ENCODE data around the gene PTMS.

Gene PTMS

DNA sequence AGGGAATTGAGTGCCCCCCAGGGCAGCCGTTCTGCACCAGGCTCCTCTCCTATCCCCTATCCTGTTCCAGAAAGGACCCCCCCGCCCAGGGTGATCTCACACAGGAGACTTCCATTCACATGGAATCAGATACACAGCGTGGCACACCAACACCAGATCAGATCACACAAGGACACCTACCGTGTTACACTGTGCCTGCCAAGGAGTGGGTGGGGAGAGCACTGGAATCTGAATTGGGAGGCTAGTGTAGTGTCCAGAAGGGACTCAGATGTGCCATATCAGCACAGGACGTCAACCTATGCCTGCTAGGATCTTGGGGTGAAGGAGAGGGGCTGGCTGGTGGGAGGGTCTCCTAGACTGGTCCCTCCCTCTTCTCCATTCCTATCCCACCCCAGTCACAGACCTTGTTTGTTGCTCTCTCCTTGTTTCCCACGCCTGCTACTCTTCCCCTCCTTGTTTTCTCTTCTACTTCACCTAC lies 2.3 kb downstream of the PTMS start:
- peaks cover 17% of the 10 kb centered on the region for H3K4me1 ChIP-seq (ENCODE audit: control insufficient read depth, low read depth, low read length)
- peak overlapping the region; percentile 99 for H3K9ac ChIP-seq (ENCODE audit: low read length)
- H4K5ac ChIP-seq (ENCODE audit: low read length) = no peak overlapping the region
- peak overlapping the region; percentile 97 for H3K4me3 ChIP-seq (ENCODE audit: low read length)
- H3K4ac ChIP-seq (ENCODE audit: low read depth, low read length) = no peak overlapping the region
- WGBS (ENCODE audit: extremely low coverage, insufficient coverage, low lambda C conversion rate) = no CpG with 5 or more reads among the region's 6 CpGs
- no peak overlapping the region for H2BK5ac ChIP-seq (ENCODE audit: low read length)
- peaks cover 11% of the 10 kb centered on the region for H3K79me1 ChIP-seq (ENCODE audit: low read length)
- peak overlapping the region; percentile 15 for H3K27ac ChIP-seq (ENCODE audit: low read depth, low read length)
- H3K23ac ChIP-seq (ENCODE audit: low read length) = no peak overlapping the region
- no peak for DNase-seq
- peak overlapping the region; percentile 99 for H3K56ac ChIP-seq (ENCODE audit: low read length)
- no peak overlapping the region for H2BK120ac ChIP-seq (ENCODE audit: low read depth, low read length)
- peaks cover 19% of the 10 kb centered on the region for H3K79me2 ChIP-seq (ENCODE audit: control insufficient read depth, insufficient read depth, low read length)
- H2AK5ac ChIP-seq (ENCODE audit: low read length) = peak overlapping the region; percentile 79
- no peak overlapping the region for H3K18ac ChIP-seq (ENCODE audit: low read length)
- H4K8ac ChIP-seq (ENCODE audit: low read depth, low read length) = no peak overlapping the region
- H3K36me3 ChIP-seq (ENCODE audit: control insufficient read depth, insufficient read depth, low read length) = peaks cover 5% of the 10 kb centered on the region
- H2BK15ac ChIP-seq (replicated peaks; ENCODE audit: low read depth) = no peak overlapping the region
- H3K27me3 ChIP-seq (ENCODE audit: insufficient read depth, low read length, poor library complexity) = peaks cover 4% of the 10 kb centered on the region
- peak overlapping the region; percentile 99 for H3K4me2 ChIP-seq (ENCODE audit: low read length)

DNA sequence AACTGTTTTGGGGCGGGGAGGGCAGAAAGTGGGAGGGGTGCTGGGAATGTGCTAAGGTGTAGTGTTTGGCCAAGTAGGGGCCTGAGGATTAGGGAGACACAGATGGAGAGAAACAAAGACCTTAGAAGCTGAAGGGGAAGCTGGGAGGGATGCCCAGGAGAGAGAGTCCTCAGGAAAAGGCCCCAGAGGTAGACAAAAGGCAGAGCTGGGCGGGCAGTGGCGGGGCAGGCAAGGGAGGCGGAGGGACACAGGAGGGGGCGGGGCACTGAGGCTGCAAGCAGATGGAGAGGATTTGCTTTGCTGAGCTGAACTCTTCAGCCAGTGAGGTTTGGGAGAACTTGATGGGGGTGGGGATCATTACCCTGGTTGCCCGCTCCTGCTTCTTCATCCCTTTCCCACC lies 2.8 kb downstream of the PTMS start:
- no CpG with 5 or more reads among the region's 6 CpGs for WGBS (ENCODE audit: extremely low coverage, insufficient coverage, low lambda C conversion rate)
- no peak overlapping the region for H3K4me3 ChIP-seq (ENCODE audit: low read length)

GRCh38 chr12:6769666-6770065 lies 3.5 kb downstream of the PTMS start:
- H3K27me3 ChIP-seq (ENCODE audit: insufficient read depth, low read length, poor library complexity) = peaks cover 4% of the 10 kb centered on the region
- H3K79me2 ChIP-seq (ENCODE audit: control insufficient read depth, insufficient read depth, low read length) = peaks cover 19% of the 10 kb centered on the region
- no peak overlapping the region for H4K8ac ChIP-seq (ENCODE audit: low read depth, low read length)
- H3K27ac ChIP-seq (ENCODE audit: low read depth, low read length) = no peak overlapping the region
- H3K56ac ChIP-seq (ENCODE audit: low read length) = peak overlapping the region; percentile 54
- H2AK5ac ChIP-seq (ENCODE audit: low read length) = no peak overlapping the region
- H3K79me1 ChIP-seq (ENCODE audit: low read length) = peaks cover 11% of the 10 kb centered on the region
- H3K4me3 ChIP-seq (ENCODE audit: low read length) = no peak overlapping the region
- peaks cover 5% of the 10 kb centered on the region for H3K36me3 ChIP-seq (ENCODE audit: control insufficient read depth, insufficient read depth, low read length)
- no peak overlapping the region for H4K5ac ChIP-seq (ENCODE audit: low read length)
- H3K23ac ChIP-seq (ENCODE audit: low read length) = no peak overlapping the region
- no peak overlapping the region for H2BK5ac ChIP-seq (ENCODE audit: low read length)
- H3K4me2 ChIP-seq (ENCODE audit: low read length) = no peak overlapping the region
- peak overlapping the region; percentile 13 for H3K9ac ChIP-seq (ENCODE audit: low read length)
- no peak overlapping the region for H2BK15ac ChIP-seq (replicated peaks; ENCODE audit: low read depth)
- WGBS (ENCODE audit: extremely low coverage, insufficient coverage, low lambda C conversion rate) = no CpG with 5 or more reads among the region's 4 CpGs
- H3K4ac ChIP-seq (ENCODE audit: low read depth, low read length) = no peak overlapping the region
- H2BK120ac ChIP-seq (ENCODE audit: low read depth, low read length) = no peak overlapping the region
- peaks cover 13% of the 10 kb centered on the region for H3K4me1 ChIP-seq (ENCODE audit: control insufficient read depth, low read depth, low read length)
- H3K18ac ChIP-seq (ENCODE audit: low read length) = no peak overlapping the region
- DNase-seq = no peak

More for the DNA sequence above, 2.8 kb downstream of the PTMS start:
- peaks cover 5% of the 10 kb centered on the region for H3K36me3 ChIP-seq (ENCODE audit: control insufficient read depth, insufficient read depth, low read length)
- no peak overlapping the region for H2AK5ac ChIP-seq (ENCODE audit: low read length)
- peaks cover 19% of the 10 kb centered on the region for H3K79me2 ChIP-seq (ENCODE audit: control insufficient read depth, insufficient read depth, low read length)
- peaks cover 11% of the 10 kb centered on the region for H3K79me1 ChIP-seq (ENCODE audit: low read length)
- H3K27ac ChIP-seq (ENCODE audit: low read depth, low read length) = peak overlapping the region; percentile 10
- H3K4ac ChIP-seq (ENCODE audit: low read depth, low read length) = no peak overlapping the region
- peaks cover 13% of the 10 kb centered on the region for H3K4me1 ChIP-seq (ENCODE audit: control insufficient read depth, low read depth, low read length)
- peak overlapping the region; percentile 99 for H3K56ac ChIP-seq (ENCODE audit: low read length)
- H3K4me2 ChIP-seq (ENCODE audit: low read length) = peak overlapping the region; percentile 99
- H3K23ac ChIP-seq (ENCODE audit: low read length) = no peak overlapping the region
- H2BK5ac ChIP-seq (ENCODE audit: low read length) = no peak overlapping the region
- H3K18ac ChIP-seq (ENCODE audit: low read length) = no peak overlapping the region
- no peak overlapping the region for H4K5ac ChIP-seq (ENCODE audit: low read length)
- H3K27me3 ChIP-seq (ENCODE audit: insufficient read depth, low read length, poor library complexity) = peaks cover 4% of the 10 kb centered on the region
- DNase-seq = peak; percentile 82
- no peak overlapping the region for H2BK120ac ChIP-seq (ENCODE audit: low read depth, low read length)
- no peak overlapping the region for H2BK15ac ChIP-seq (replicated peaks; ENCODE audit: low read depth)
- H4K8ac ChIP-seq (ENCODE audit: low read depth, low read length) = no peak overlapping the region
- H3K9ac ChIP-seq (ENCODE audit: low read length) = peak overlapping the region; percentile 99

- H3K4me2 ChIP-seq (ENCODE audit: low read length) = no peak overlapping the region
- H3K4me1 ChIP-seq (ENCODE audit: control insufficient read depth, low read depth, low read length) = peaks cover 11% of the 10 kb centered on the region
- no peak for DNase-seq
- H3K27me3 ChIP-seq (ENCODE audit: insufficient read depth, low read length, poor library complexity) = peaks cover 4% of the 10 kb centered on the region
- no peak overlapping the region for H3K18ac ChIP-seq (ENCODE audit: low read length)
- H3K4ac ChIP-seq (ENCODE audit: low read depth, low read length) = no peak overlapping the region
- no peak overlapping the region for H2BK15ac ChIP-seq (replicated peaks; ENCODE audit: low read depth)
- WGBS (ENCODE audit: extremely low coverage, insufficient coverage, low lambda C conversion rate) = no CpG with 5 or more reads among the region's 12 CpGs
- peaks cover 5% of the 10 kb centered on the region for H3K36me3 ChIP-seq (ENCODE audit: control insufficient read depth, insufficient read depth, low read length)
- H3K23ac ChIP-seq (ENCODE audit: low read length) = no peak overlapping the region
- no peak overlapping the region for H3K27ac ChIP-seq (ENCODE audit: low read depth, low read length)
- H3K79me2 ChIP-seq (ENCODE audit: control insufficient read depth, insufficient read depth, low read length) = peaks cover 19% of the 10 kb centered on the region
- H3K56ac ChIP-seq (ENCODE audit: low read length) = no peak overlapping the region
- no peak overlapping the region for H4K5ac ChIP-seq (ENCODE audit: low read length)
- H3K9ac ChIP-seq (ENCODE audit: low read length) = no peak overlapping the region
- H2BK120ac ChIP-seq (ENCODE audit: low read depth, low read length) = no peak overlapping the region
- H2BK5ac ChIP-seq (ENCODE audit: low read length) = no peak overlapping the region
- H4K8ac ChIP-seq (ENCODE audit: low read depth, low read length) = no peak overlapping the region
- H3K79me1 ChIP-seq (ENCODE audit: low read length) = peaks cover 11% of the 10 kb centered on the region
- no peak overlapping the region for H2AK5ac ChIP-seq (ENCODE audit: low read length)
- no peak overlapping the region for H3K4me3 ChIP-seq (ENCODE audit: low read length)
Measured at GRCh38 chr12:6770094-6770493, 3.9 kb downstream of the PTMS start.

GRCh38 chr12:6770600-6770999 lies 4.4 kb downstream of the PTMS start:
- peaks cover 19% of the 10 kb centered on the region for H3K79me2 ChIP-seq (ENCODE audit: control insufficient read depth, insufficient read depth, low read length)
- H3K4me2 ChIP-seq (ENCODE audit: low read length) = no peak overlapping the region
- no peak overlapping the region for H2BK120ac ChIP-seq (ENCODE audit: low read depth, low read length)
- no peak overlapping the region for H3K23ac ChIP-seq (ENCODE audit: low read length)
- H4K8ac ChIP-seq (ENCODE audit: low read depth, low read length) = no peak overlapping the region
- no peak overlapping the region for H3K27ac ChIP-seq (ENCODE audit: low read depth, low read length)
- H3K79me1 ChIP-seq (ENCODE audit: low read length) = peaks cover 11% of the 10 kb centered on the region
- no peak overlapping the region for H3K18ac ChIP-seq (ENCODE audit: low read length)
- no peak overlapping the region for H3K4ac ChIP-seq (ENCODE audit: low read depth, low read length)
- no peak overlapping the region for H2BK15ac ChIP-seq (replicated peaks; ENCODE audit: low read depth)
- WGBS (ENCODE audit: extremely low coverage, insufficient coverage, low lambda C conversion rate) = no CpG with 5 or more reads among the region's 10 CpGs
- peaks cover 5% of the 10 kb centered on the region for H3K36me3 ChIP-seq (ENCODE audit: control insufficient read depth, insufficient read depth, low read length)
- peaks cover 4% of the 10 kb centered on the region for H3K27me3 ChIP-seq (ENCODE audit: insufficient read depth, low read length, poor library complexity)
- no peak overlapping the region for H2AK5ac ChIP-seq (ENCODE audit: low read length)
- H4K5ac ChIP-seq (ENCODE audit: low read length) = no peak overlapping the region
- no peak overlapping the region for H2BK5ac ChIP-seq (ENCODE audit: low read length)
- H3K4me3 ChIP-seq (ENCODE audit: low read length) = no peak overlapping the region
- H3K4me1 ChIP-seq (ENCODE audit: control insufficient read depth, low read depth, low read length) = peaks cover 9% of the 10 kb centered on the region
- no peak overlapping the region for H3K9ac ChIP-seq (ENCODE audit: low read length)
- DNase-seq = no peak
- H3K56ac ChIP-seq (ENCODE audit: low read length) = no peak overlapping the region

DNA sequence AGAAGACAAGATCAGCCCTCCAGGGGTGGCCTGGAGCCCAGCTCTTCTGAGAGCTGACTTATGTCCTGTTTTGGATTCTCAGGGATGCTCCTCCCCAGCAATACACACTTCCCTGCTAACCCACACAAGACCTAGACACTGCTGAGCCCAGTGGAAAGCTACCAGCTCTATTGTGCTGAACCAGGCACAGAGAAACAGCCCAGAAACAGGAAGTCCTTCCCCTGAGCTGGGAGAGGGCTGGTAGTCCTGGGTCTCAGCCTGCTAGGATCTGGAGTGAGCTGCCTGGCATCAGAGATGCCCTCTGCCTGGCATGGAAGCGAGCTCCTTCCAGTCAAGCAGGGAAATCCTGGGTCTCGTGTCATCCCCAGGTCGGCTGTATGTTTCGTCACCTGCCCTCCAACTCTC lies 4.9 kb downstream of the PTMS start:
- DNase-seq = no peak
- Histone ChIP-seq H3K4me1 (ENCODE audit: control insufficient read depth, low read depth, low read length) (peaks cover 9% of the 10 kb centered on the region), H3K36me3 (ENCODE audit: control insufficient read depth, insufficient read depth, low read length) (peaks cover 5% of the 10 kb centered on the region), H3K27me3 (ENCODE audit: insufficient read depth, low read length, poor library complexity) (peaks cover 4% of the 10 kb centered on the region), H3K4ac (ENCODE audit: low read depth, low read length) (no peak overlapping the region), H2BK120ac (ENCODE audit: low read depth, low read length) (no peak overlapping the region), H3K27ac (ENCODE audit: low read depth, low read length) (no peak overlapping the region), H4K5ac (ENCODE audit: low read length) (no peak overlapping the region), H3K79me2 (ENCODE audit: control insufficient read depth, insufficient read depth, low read length) (peaks cover 19% of the 10 kb centered on the region), H3K4me3 (ENCODE audit: low read length) (no peak overlapping the region), H3K9ac (ENCODE audit: low read length) (no peak overlapping the region), H3K4me2 (ENCODE audit: low read length) (no peak overlapping the region), H3K18ac (ENCODE audit: low read length) (no peak overlapping the region), H3K56ac (ENCODE audit: low read length) (no peak overlapping the region), H3K79me1 (ENCODE audit: low read length) (peaks cover 11% of the 10 kb centered on the region), H3K23ac (ENCODE audit: low read length) (no peak overlapping the region), H2BK5ac (ENCODE audit: low read length) (no peak overlapping the region), H4K8ac (ENCODE audit: low read depth, low read length) (no peak overlapping the region), H2AK5ac (ENCODE audit: low read length) (no peak overlapping the region), H2BK15ac (replicated peaks; ENCODE audit: low read depth) (no peak overlapping the region)
- no CpG with 5 or more reads among the region's 4 CpGs for WGBS (ENCODE audit: extremely low coverage, insufficient coverage, low lambda C conversion rate)

Data from mesendoderm (in vitro differentiated cells).